Spleen (tissue), 11 donors: ENCODE measurements around the gene RAB40C. TPM values are rescaled to one million over a fixed set of nuclear protein-coding genes. Genes with fewer than 3 reads are reported as not detected.

Experiments
- DNase-seq: peaks from one replicate; pipeline ENCODE4 v3.0.0-alpha.2; 2020
- H3K27ac ChIP-seq, 8 donors: fragments of 200-600 bp; sonication (generic) in 7 of 8; 1 replicate in 4 of 8; 2 replicates in 4 of 8; pipeline versions ENCODE4 v1.5.0 to v1.8.0; 2016 to 2021; ENCODE audit warnings: inconsistent platforms in 4 of 8, mild to moderate bottlenecking in 4 of 8, moderate library complexity in 1 of 8
- H3K27me3 ChIP-seq, 7 donors: fragments of 200-600 bp; sonication (generic) in 6 of 7; replicated peaks in 1 of 7; 1 replicate in 4 of 7; 2 replicates in 3 of 7; pipeline versions ENCODE4 v1.5.0 to v1.8.0; 2016 to 2021; ENCODE audit warnings: inconsistent platforms in 3 of 7, mild to moderate bottlenecking in 1 of 7
- H3K36me3 ChIP-seq, 6 donors: fragments of 200-600 bp; sonication (generic) in 5 of 6; 1 replicate in 4 of 6; 2 replicates in 2 of 6; pipeline versions ENCODE4 v1.5.0 to v1.8.0; 2016 to 2021; ENCODE audit warnings: inconsistent platforms in 2 of 6
- H3K4me1 ChIP-seq, 6 donors: fragments of 200-600 bp; sonication (generic) in 5 of 6; 1 replicate in 3 of 6; 2 replicates in 3 of 6; pipeline versions ENCODE4 v1.5.0 to v1.8.0; 2016 to 2021; ENCODE audit warnings: inconsistent platforms in 3 of 6
- H3K4me3 ChIP-seq, 8 donors: fragments of 200-600 bp; sonication (generic) in 7 of 8; 1 replicate in 4 of 8; 2 replicates in 4 of 8; pipeline versions ENCODE4 v1.5.0 to v1.8.0; 2016 to 2021; ENCODE audit warnings: inconsistent platforms in 4 of 8, mild to moderate bottlenecking in 4 of 8, moderate library complexity in 2 of 8
- H3K9me3 ChIP-seq, 8 donors: fragments of 200-600 bp; sonication (generic) in 7 of 8; 1 replicate in 4 of 8; 2 replicates in 4 of 8; pipeline versions ENCODE4 v1.5.0 to v1.8.0; 2016 to 2021; ENCODE audit warnings: inconsistent platforms in 4 of 8
- CTCF ChIP-seq, 11 experiments: fragments of 200-600 bp in 7 of 11; fragments of 450-650 bp in 4 of 11; sonication (generic) in 4 of 11; IDR thresholded peaks in 8 of 11; conservative IDR thresholded peaks in 3 of 11; 1 replicate in 7 of 11; 2 replicates in 4 of 11; pipeline versions ENCODE4 v1.4.0 to v1.8.0; 2016 to 2021; ENCODE audit warnings: antibody characterized with exemption in 11 of 11, inconsistent platforms in 4 of 11, mild to moderate bottlenecking in 1 of 11
- POLR2A ChIP-seq, 3 donors: fragments of 450-650 bp; IDR thresholded peaks; one replicate each; pipeline ENCODE4 v1.5.1; 2017; ENCODE audit warnings: antibody characterized with exemption in 3 of 3, mild to moderate bottlenecking in 1 of 3
- POLR2AphosphoS5 ChIP-seq, 3 donors: sonication (generic); formaldehyde crosslinking; IDR thresholded peaks; one replicate each; pipeline ENCODE4 v1.5.1; 2017; ENCODE audit warnings: antibody characterized with exemption in 3 of 3
- WGBS, 5 donors: extraction: QIAGEN DNeasy Blood & Tissue Kit in 3 of 5; methylation state at CpG; one replicate each; pipeline versions ENCODE4 v1.1.5 to v1.1.7; 2013 to 2018; 5-methylcytosine and 5-hydroxymethylcytosine counted together
- intact Hi-C: fragments of 100-400 bp; cut with DNase I; formaldehyde crosslinking; loops from one replicate; pipeline ENCODE4 v1.15.0; 2023; ENCODE audit warnings: low total_unique reads
- polyA plus RNA-seq, 3 donors: library from polyadenylated mRNA; stranded (reverse); fragments of 200-250 nt; gene quantifications; one replicate each; pipeline ENCODE4 v1.2.1, GENCODE V29; 2013
- total RNA-seq, 7 donors: library from RNA; depleted of rRNA in 3 of 7; stranded (reverse); fragments of >200 nt in 3 of 7; fragmentation: NEBNext Ultra II Directional in 4 of 7; extraction: Animal tissue kit (Norgen Biotek cat#: 25700) in 4 of 7; gene quantifications; one replicate each; pipeline versions ENCODE4 v1.1.0 to v1.2.1, GENCODE V29; 2016 to 2021
- donor health status: healthy with polysubstance abuse.
- donor health status: DM: no; HTN: no; CAD: no; lungs with moderate emphysema.
- donor health status: DM: no; HTN: no; CAD: no.
- donor health status: Bipolar disorder and iron deficiency.
- donor health status: healthy.
- donor health status: DM: no; HTN: no; CAD: no.
- donor health status: DM: yes; HTN: yes; CAD: no.

Gene RAB40C
- total and polyA plus RNA-seq, 10 donors = 8.1 to 21.6 (median 15.2) TPM

GRCh38 chr16:646679-647172 is 56.9 kb downstream of the RAB40C start:
- Histone ChIP-seq H3K4me1 (peaks cover 23 to 84% (median 62%) of the 10 kb centered on the region in 6 donors), H3K27ac (peak overlapping the region in 2 of 8 donors; percentile 92 to 96), H3K36me3 (peaks cover 0 to 2% (median 0%) of the 10 kb centered on the region in 6 donors), H3K9me3 (no peaks in the 10 kb centered on the region), H3K27me3 (no peaks in the 10 kb centered on the region), H3K4me3 (no peak overlapping the region)
- DNase-seq = no peak
- TF ChIP-seq POLR2A (IDR thresholded peaks at IDR 0.05) (no peak), CTCF (IDR thresholded peaks at IDR 0.05 in 8 of 11, conservative IDR thresholded peaks at IDR 0.05 in 3 of 11) (no peak), POLR2AphosphoS5 (IDR thresholded peaks at IDR 0.05) (no peak)
- WGBS, 5 donors = 70 to 91% (median 87%) methylated on average over 13 to 22 of the region's 22 CpGs
- intact Hi-C loops = no loop called here

- no peaks in the 10 kb centered on the region for H3K9me3 ChIP-seq
- H3K27me3 ChIP-seq = no peaks in the 10 kb centered on the region
- WGBS, 5 donors = 72 to 84% (median 81%) methylated on average over 16 to 25 of the region's 25 CpGs
- DNase-seq = no peak
- intact Hi-C loops = no loop called here
- peaks cover 0 to 8% (median 0%) of the 10 kb centered on the region in 6 donors for H3K36me3 ChIP-seq
- H3K4me3 ChIP-seq = peak overlapping the region in 1 of 8 donors; percentile 94
- peak overlapping the region in 4 of 8 donors; percentile 44 to 96 (median 91) for H3K27ac ChIP-seq
- H3K4me1 ChIP-seq = peaks cover 22 to 79% (median 61%) of the 10 kb centered on the region in 6 donors
- no peak for TF ChIP-seq CTCF (IDR thresholded peaks at IDR 0.05 in 8 of 11, conservative IDR thresholded peaks at IDR 0.05 in 3 of 11)
- TF ChIP-seq POLR2AphosphoS5 (IDR thresholded peaks at IDR 0.05) = peak in 1 of 3 donors; percentile 28
- no peak for TF ChIP-seq POLR2A (IDR thresholded peaks at IDR 0.05)
These were observed 57.5 kb downstream of the RAB40C start for GRCh38 chr16:647173-647902.

- peak overlapping the region; percentile 36 to 96 (median 88) for H3K27ac ChIP-seq
- 17 to 39% (median 34%) methylated on average over 12 to 24 of the region's 24 CpGs for WGBS, 5 donors
- intact Hi-C loops = no loop called here
- TF ChIP-seq POLR2AphosphoS5 (IDR thresholded peaks at IDR 0.05) (no peak), CTCF (IDR thresholded peaks at IDR 0.05 in 8 of 11, conservative IDR thresholded peaks at IDR 0.05 in 3 of 11) (peak in 5 of 11 experiments; percentile 23 to 52 (median 41))
- H3K4me3 ChIP-seq = peak overlapping the region; percentile 52 to 94 (median 84)
- no peaks in the 10 kb centered on the region for H3K9me3 ChIP-seq
- H3K4me1 ChIP-seq = peaks cover 13 to 70% (median 52%) of the 10 kb centered on the region in 6 donors
- no peaks in the 10 kb centered on the region for H3K27me3 ChIP-seq
- DNase-seq = no peak
- peaks cover 0 to 13% (median 0%) of the 10 kb centered on the region in 6 donors for H3K36me3 ChIP-seq
These were observed 58.4 kb downstream of the RAB40C start for GRCh38 chr16:648071-648780.
